B cell (primary cell): ENCODE measurements around the gene NYAP2. TPM values are rescaled to one million over a fixed set of nuclear protein-coding genes. Genes with fewer than 3 reads are reported as not detected.

Experiments
- ATAC-seq: fragments of 200-7000 bp; cut with Tn5 transposase; one replicate; pipeline ENCODE4 v1.10.0; 2021; ENCODE audit warnings: low read depth, mild to moderate bottlenecking, moderate number of reproducible peaks, moderate library complexity
- CTCF ChIA-PET: fragments of 350-600 bp; sonication (Branson Sonifier 250); formaldehyde crosslinking; loops from one replicate; lab custom pipeline; 2021; ENCODE audit warnings: antibody characterized with exemption, inconsistent platforms; lab: Charles Lee
- POLR2A ChIA-PET: fragments of 350-600 bp; sonication (Branson Sonifier 250); formaldehyde crosslinking; loops from one replicate; lab custom pipeline; 2021; ENCODE audit warnings: antibody characterized with exemption; lab: Charles Lee
- DNase-seq: peaks from one replicate; pipeline ENCODE4 v3.0.0; 2013
- H2AFZ ChIP-seq: 2 replicates; pipeline ENCODE4 v1.6.1; 2012; ENCODE audit warnings: mild to moderate bottlenecking, low read depth, low read length; ENCODE audit not compliant: insufficient read depth, poor library complexity, severe bottlenecking
- H3K27ac ChIP-seq, 2 donors: 1 replicate in 1 of 2; 2 replicates in 1 of 2; pipeline ENCODE4 v1.5.1; 2012 to 2013; ENCODE audit warnings: low read length in 2 of 2, mild to moderate bottlenecking in 2 of 2, moderate library complexity in 1 of 2
- H3K27me3 ChIP-seq, 4 experiments: fragments of 200-600 bp in 1 of 4; sonication (generic) in 1 of 4; replicated peaks in 1 of 4; 1 replicate in 2 of 4; 2 replicates in 2 of 4; pipeline versions ENCODE4 v1.6.1 to v1.7.0; 2013 to 2016; ENCODE audit warnings: low read length in 3 of 4, mild to moderate bottlenecking in 2 of 4, mixed read lengths in 1 of 4, moderate library complexity in 1 of 4; ENCODE audit not compliant: insufficient read depth in 4 of 4, control insufficient read depth in 3 of 4; ENCODE audit errors: control extremely low read depth in 1 of 4
- H3K36me3 ChIP-seq, 2 experiments: replicated peaks in 1 of 2; 1 replicate in 1 of 2; 2 replicates in 1 of 2; pipeline versions ENCODE4 v1.6.1 to v1.7.1; 2013; ENCODE audit warnings: low read length in 1 of 2; ENCODE audit not compliant: insufficient read depth in 2 of 2, control insufficient read depth in 1 of 2; ENCODE audit errors: control extremely low read depth in 1 of 2, extremely low read depth in 1 of 2
- H3K4me1 ChIP-seq, 2 donors: fragments of 200-600 bp in 1 of 2; sonication (generic) in 1 of 2; 1 replicate in 1 of 2; 2 replicates in 1 of 2; pipeline versions ENCODE4 v1.5.1 to v1.6.1; 2013 to 2017; ENCODE audit warnings: low read length in 2 of 2; ENCODE audit not compliant: control insufficient read depth in 2 of 2, insufficient read depth in 2 of 2
- H3K4me2 ChIP-seq: replicated peaks from 2 replicates; pipeline ENCODE3; 2012; ENCODE audit warnings: mild to moderate bottlenecking, low read depth, low read length; ENCODE audit not compliant: poor library complexity, severe bottlenecking
- H3K4me3 ChIP-seq, 5 experiments: fragments of 200-600 bp in 1 of 5; sonication (generic) in 1 of 5; 1 replicate in 3 of 5; 2 replicates in 2 of 5; pipeline versions ENCODE4 v1.5.1 to v1.7.0; 2011 to 2016; ENCODE audit warnings: low read length in 4 of 5, mild to moderate bottlenecking in 4 of 5, low read depth in 2 of 5, control low read depth in 1 of 5, moderate library complexity in 1 of 5; ENCODE audit not compliant: insufficient read depth in 1 of 5; ENCODE audit errors: control extremely low read depth in 1 of 5, extremely low read depth in 1 of 5
- H3K79me2 ChIP-seq: fragments of 200-600 bp; sonication (generic); one replicate; pipeline ENCODE4 v1.6.0; 2016; ENCODE audit warnings: low read length; ENCODE audit not compliant: control insufficient read depth, insufficient read depth
- H3K9ac ChIP-seq: fragments of 200-600 bp; sonication (generic); 2 replicates; pipeline ENCODE4 v1.6.1; 2017; ENCODE audit warnings: mild to moderate bottlenecking, low read length, moderate library complexity
- H3K9me3 ChIP-seq, 3 donors: one replicate each; pipeline versions ENCODE4 v1.6.1 to v1.7.1; 2013; ENCODE audit warnings: low read length in 2 of 3; ENCODE audit not compliant: control insufficient read depth in 2 of 3, insufficient read depth in 1 of 3; ENCODE audit errors: control extremely low read depth in 1 of 3
- H4K20me1 ChIP-seq: 2 replicates; pipeline ENCODE4 v1.6.0; 2012; ENCODE audit warnings: mild to moderate bottlenecking, low read length; ENCODE audit not compliant: insufficient read depth, control insufficient read depth, poor library complexity, severe bottlenecking
- H3K27ac Mint-ChIP-seq: one replicate; pipeline ENCODE4 v1.8.0; 2021; ENCODE audit warnings: mixed read lengths
- H3K27me3 Mint-ChIP-seq: one replicate; pipeline ENCODE4 v1.8.0; 2021; ENCODE audit warnings: mixed read lengths
- H3K4me1 Mint-ChIP-seq: one replicate; pipeline ENCODE4 v1.8.0; 2021; ENCODE audit warnings: mixed read lengths
- H3K4me3 Mint-ChIP-seq: one replicate; pipeline ENCODE4 v1.8.0; 2021; ENCODE audit warnings: mixed read lengths
- H3K9me3 Mint-ChIP-seq: one replicate; pipeline ENCODE4 v1.8.0; 2022; ENCODE audit warnings: mixed read lengths; ENCODE audit not compliant: insufficient read depth
- EZH2 ChIP-seq: IDR thresholded peaks from 2 replicates; pipeline ENCODE4 v1.6.1; 2012; ENCODE audit warnings: borderline replicate concordance, low read depth, mild to moderate bottlenecking, moderate library complexity, low read length; ENCODE audit not compliant: insufficient read depth, poor library complexity, severe bottlenecking
- WGBS: methylation state at CpG from one replicate; pipeline ENCODE4 v1.1.5; 2013; ENCODE audit warnings: missing lambda C conversion rate; ENCODE audit not compliant: insufficient coverage; 5-methylcytosine and 5-hydroxymethylcytosine counted together
- intact Hi-C: fragments of 100-400 bp; cut with micrococcal nuclease; formaldehyde crosslinking; loops from one replicate; pipeline ENCODE4 v1.10.0; 2022
- polyA plus RNA-seq: library from polyadenylated mRNA; depleted of rRNA; stranded (reverse); fragments of >200 nt; gene quantifications from 2 replicates; pipeline ENCODE4 v1.2.3, GENCODE V29; 2012
- total RNA-seq, 2 donors: library from RNA; stranded (reverse); fragments of 120-200 nt in 1 of 2; gene quantifications; 1 replicate in 1 of 2; 2 replicates in 1 of 2; pipeline versions ENCODE4 v1.2.3 to v1.2.4, GENCODE V29; 2013 to 2022
- TF ChIP-seq, protein P1 (sequence below): fragments of 200-600 bp; IDR thresholded peaks from one replicate; pipeline ENCODE4 v1.8.0; 2022; ENCODE audit warnings: antibody characterized with exemption, mild to moderate bottlenecking

The NYAP2 gene
- total and polyA plus RNA-seq, 2 donors (not counting 1 experiment from before 2014, with no cell fraction given), result 0.12 to 0.17 TPM

- Mint-ChIP-seq H3K27me3 (no peaks in the 10 kb centered on the region), H3K9me3 (no peaks in the 10 kb centered on the region), H3K27ac (no peak overlapping the region), H3K4me3 (no peak overlapping the region), H3K4me1 (no peaks in the 10 kb centered on the region)
- TF ChIP-seq, protein P1, sequence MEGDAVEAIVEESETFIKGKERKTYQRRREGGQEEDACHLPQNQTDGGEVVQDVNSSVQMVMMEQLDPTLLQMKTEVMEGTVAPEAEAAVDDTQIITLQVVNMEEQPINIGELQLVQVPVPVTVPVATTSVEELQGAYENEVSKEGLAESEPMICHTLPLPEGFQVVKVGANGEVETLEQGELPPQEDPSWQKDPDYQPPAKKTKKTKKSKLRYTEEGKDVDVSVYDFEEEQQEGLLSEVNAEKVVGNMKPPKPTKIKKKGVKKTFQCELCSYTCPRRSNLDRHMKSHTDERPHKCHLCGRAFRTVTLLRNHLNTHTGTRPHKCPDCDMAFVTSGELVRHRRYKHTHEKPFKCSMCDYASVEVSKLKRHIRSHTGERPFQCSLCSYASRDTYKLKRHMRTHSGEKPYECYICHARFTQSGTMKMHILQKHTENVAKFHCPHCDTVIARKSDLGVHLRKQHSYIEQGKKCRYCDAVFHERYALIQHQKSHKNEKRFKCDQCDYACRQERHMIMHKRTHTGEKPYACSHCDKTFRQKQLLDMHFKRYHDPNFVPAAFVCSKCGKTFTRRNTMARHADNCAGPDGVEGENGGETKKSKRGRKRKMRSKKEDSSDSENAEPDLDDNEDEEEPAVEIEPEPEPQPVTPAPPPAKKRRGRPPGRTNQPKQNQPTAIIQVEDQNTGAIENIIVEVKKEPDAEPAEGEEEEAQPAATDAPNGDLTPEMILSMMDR, result no peak
- no peak for TF ChIP-seq EZH2
- no peaks in the 10 kb centered on the region for H3K9me3 ChIP-seq
- H3K36me3 ChIP-seq, result no peaks in the 10 kb centered on the region
- no peaks in the 10 kb centered on the region for H3K79me2 ChIP-seq
- POLR2A ChIA-PET, result no interaction called here
- intact Hi-C loops, result no loop called here
- H4K20me1 ChIP-seq, result no peaks in the 10 kb centered on the region
- no peak overlapping the region for H3K27ac ChIP-seq
- H3K4me1 ChIP-seq, result no peaks in the 10 kb centered on the region
- CTCF ChIA-PET, result interaction anchor here (1.0 kb wide), 1 partner anchor 8 kb away, joined by 3 read pairs; no protein-coding TSS in a partner anchor
- DNase-seq, result no peak
- H2AFZ ChIP-seq, result no peak overlapping the region
- no CpG with 5 or more reads among the region's 2 CpGs for WGBS
- H3K9ac ChIP-seq, result no peak overlapping the region
- ATAC-seq, result no peak
- no peaks in the 10 kb centered on the region for H3K27me3 ChIP-seq
- no peak overlapping the region for H3K4me3 ChIP-seq
- no peak overlapping the region for H3K4me2 ChIP-seq
These were observed 72.7 kb downstream of the NYAP2 start for GRCh38 chr2:225472161-225472560.

GRCh38 chr2:225479386-225479785 is 79.9 kb downstream of the NYAP2 start:
- H3K9me3 ChIP-seq, result no peaks in the 10 kb centered on the region
- no peak for DNase-seq
- Mint-ChIP-seq H3K9me3 (no peaks in the 10 kb centered on the region), H3K27ac (no peak overlapping the region), H3K4me3 (no peak overlapping the region), H3K27me3 (peaks cover 8% of the 10 kb centered on the region), H3K4me1 (no peaks in the 10 kb centered on the region)
- WGBS, result no CpG with 5 or more reads among the region's 2 CpGs
- no peaks in the 10 kb centered on the region for H3K4me1 ChIP-seq
- no peak overlapping the region for H3K4me3 ChIP-seq
- intact Hi-C loops, result no loop called here
- no peak overlapping the region for H3K4me2 ChIP-seq
- no peaks in the 10 kb centered on the region for H3K79me2 ChIP-seq
- H4K20me1 ChIP-seq, result no peaks in the 10 kb centered on the region
- no peaks in the 10 kb centered on the region for H3K27me3 ChIP-seq
- H3K36me3 ChIP-seq, result no peaks in the 10 kb centered on the region
- H2AFZ ChIP-seq, result no peak overlapping the region
- H3K27ac ChIP-seq, result no peak overlapping the region
- POLR2A ChIA-PET, result no interaction called here
- TF ChIP-seq, protein P1, result no peak
- TF ChIP-seq EZH2, result no peak
- H3K9ac ChIP-seq, result no peak overlapping the region
- CTCF ChIA-PET, result no interaction called here
- ATAC-seq, result no peak
